Stimulated activated naive CD8-positive, alpha-beta T cell treated with anti-CD3 and anti-CD28 coated beads, Interleukin-15, Interleukin-2, amounts not matched to agents 100 ng/mL and 50 ng/mL, for 24 hours (primary cell): ENCODE measurements around the gene ZSCAN26.

ENCODE experiments used
- H3K27ac Mint-ChIP-seq: one replicate; pipeline ENCODE4 v1.8.0; 2021; ENCODE audit warnings: mild to moderate bottlenecking, mixed read lengths
- H3K27me3 Mint-ChIP-seq: one replicate; pipeline ENCODE4 v1.8.0; 2021; ENCODE audit warnings: mixed read lengths
- H3K36me3 Mint-ChIP-seq: one replicate; pipeline ENCODE4 v1.8.0; 2021; ENCODE audit warnings: low read depth, mixed read lengths
- H3K4me1 Mint-ChIP-seq: one replicate; pipeline ENCODE4 v1.8.0; 2021; ENCODE audit warnings: low read depth, mixed read lengths
- H3K4me3 Mint-ChIP-seq: one replicate; pipeline ENCODE4 v1.8.0; 2021; ENCODE audit warnings: mild to moderate bottlenecking, mixed read lengths
- H3K9me3 Mint-ChIP-seq: one replicate; pipeline ENCODE4 v1.8.0; 2021; ENCODE audit warnings: mixed read lengths

Gene ZSCAN26

GRCh38 chr6:28266962-28267694, at the start of gene ZSCAN26:
Gene ZSCAN26, plus strand, starts transcription at chr6:28267143. Its CDS starts 4,777 bp downstream, at chr6:28271920.
- H3K4me3 Mint-ChIP-seq, result no peak within 1 kb of the TSS
- no peaks in the 10 kb centered on the region for H3K9me3 Mint-ChIP-seq
- no peaks in the 10 kb centered on the region for H3K27me3 Mint-ChIP-seq
- peaks cover 23% of the 10 kb centered on the region for H3K4me1 Mint-ChIP-seq
- H3K27ac Mint-ChIP-seq, result no peak within 1 kb of the TSS
- no peaks in the 10 kb centered on the region for H3K36me3 Mint-ChIP-seq

GRCh38 chr6:28217890-28218289, 49.1 kb upstream of the ZSCAN26 start:
- H3K36me3 Mint-ChIP-seq, result no peaks in the 10 kb centered on the region

GRCh38 chr6:28218312-28219248, 48.4 kb upstream of the ZSCAN26 start:
- H3K36me3 Mint-ChIP-seq, result no peaks in the 10 kb centered on the region
- H3K4me1 Mint-ChIP-seq, result peaks cover 6% of the 10 kb centered on the region
- H3K9me3 Mint-ChIP-seq, result peaks cover 3% of the 10 kb centered on the region
- H3K4me3 Mint-ChIP-seq, result peak overlapping the region; percentile 81
- no peak overlapping the region for H3K27ac Mint-ChIP-seq
- H3K27me3 Mint-ChIP-seq, result peaks cover 90% of the 10 kb centered on the region

More at GRCh38 chr6:28217890-28218289, 49.1 kb upstream of the ZSCAN26 start:
- Mint-ChIP-seq H3K27ac (no peak overlapping the region), H3K4me1 (peaks cover 10% of the 10 kb centered on the region), H3K9me3 (peaks cover 3% of the 10 kb centered on the region), H3K27me3 (peaks cover 90% of the 10 kb centered on the region), H3K4me3 (peak overlapping the region; percentile 81)

- peaks cover 3% of the 10 kb centered on the region for H3K9me3 Mint-ChIP-seq
- peaks cover 16% of the 10 kb centered on the region for H3K4me1 Mint-ChIP-seq
- no peak overlapping the region for H3K4me3 Mint-ChIP-seq
- H3K36me3 Mint-ChIP-seq, result no peaks in the 10 kb centered on the region
- peaks cover 89% of the 10 kb centered on the region for H3K27me3 Mint-ChIP-seq
- H3K27ac Mint-ChIP-seq, result no peak overlapping the region
Measured at GRCh38 chr6:28220257-28221133, 46.4 kb upstream of the ZSCAN26 start.

GRCh38 chr6:28224131-28225055, 42.5 kb upstream of the ZSCAN26 start:
- peaks cover 60% of the 10 kb centered on the region for H3K27me3 Mint-ChIP-seq
- peaks cover 3% of the 10 kb centered on the region for H3K9me3 Mint-ChIP-seq
- peaks cover 12% of the 10 kb centered on the region for H3K4me1 Mint-ChIP-seq
- peak overlapping the region; percentile 87 for H3K4me3 Mint-ChIP-seq
- peak overlapping the region; percentile 78 for H3K27ac Mint-ChIP-seq
- H3K36me3 Mint-ChIP-seq, result peaks cover 14% of the 10 kb centered on the region

GRCh38 chr6:28225056-28225834, 41.7 kb upstream of the ZSCAN26 start, which contains the start of gene ZSCAN9:
Gene ZSCAN9, plus strand, starts transcription at chr6:28225275. Its CDS starts 1,810 bp downstream, at chr6:28227085.
- peaks cover 51% of the 10 kb centered on the region for H3K27me3 Mint-ChIP-seq
- H3K4me3 Mint-ChIP-seq, result peak within 1 kb of the TSS; percentile 87
- peaks cover 3% of the 10 kb centered on the region for H3K9me3 Mint-ChIP-seq
- peak within 1 kb of the TSS; percentile 78 for H3K27ac Mint-ChIP-seq
- H3K36me3 Mint-ChIP-seq, result peaks cover 14% of the 10 kb centered on the region
- H3K4me1 Mint-ChIP-seq, result peaks cover 12% of the 10 kb centered on the region

GRCh38 chr6:28226460-28226859, 40.5 kb upstream of the ZSCAN26 start:
- Mint-ChIP-seq H3K27me3 (peaks cover 39% of the 10 kb centered on the region), H3K36me3 (peaks cover 14% of the 10 kb centered on the region), H3K27ac (no peak overlapping the region), H3K4me3 (peak overlapping the region; percentile 87), H3K9me3 (peaks cover 3% of the 10 kb centered on the region), H3K4me1 (peaks cover 12% of the 10 kb centered on the region)

GRCh38 chr6:28232785-28233184, 34.2 kb upstream of the ZSCAN26 start:
- Mint-ChIP-seq H3K9me3 (no peaks in the 10 kb centered on the region), H3K27ac (no peak overlapping the region), H3K27me3 (no peaks in the 10 kb centered on the region), H3K4me1 (no peaks in the 10 kb centered on the region), H3K36me3 (peaks cover 18% of the 10 kb centered on the region), H3K4me3 (no peak overlapping the region)

GRCh38 chr6:28235912-28236452, 31.0 kb upstream of the ZSCAN26 start:
- Mint-ChIP-seq H3K4me1 (no peaks in the 10 kb centered on the region), H3K9me3 (no peaks in the 10 kb centered on the region), H3K27me3 (no peaks in the 10 kb centered on the region), H3K36me3 (peaks cover 8% of the 10 kb centered on the region), H3K27ac (no peak overlapping the region), H3K4me3 (no peak overlapping the region)

GRCh38 chr6:28239636-28240035, 27.3 kb upstream of the ZSCAN26 start:
- no peaks in the 10 kb centered on the region for H3K4me1 Mint-ChIP-seq

GRCh38 chr6:28240471-28240870, 26.5 kb upstream of the ZSCAN26 start:
- Mint-ChIP-seq H3K9me3 (no peaks in the 10 kb centered on the region), H3K4me1 (no peaks in the 10 kb centered on the region), H3K4me3 (no peak overlapping the region), H3K27me3 (no peaks in the 10 kb centered on the region), H3K36me3 (peaks cover 23% of the 10 kb centered on the region), H3K27ac (no peak overlapping the region)

More at GRCh38 chr6:28239636-28240035, 27.3 kb upstream of the ZSCAN26 start:
- Mint-ChIP-seq H3K9me3 (no peaks in the 10 kb centered on the region), H3K27ac (no peak overlapping the region), H3K27me3 (no peaks in the 10 kb centered on the region), H3K36me3 (peaks cover 17% of the 10 kb centered on the region), H3K4me3 (no peak overlapping the region)

- Mint-ChIP-seq H3K4me1 (no peaks in the 10 kb centered on the region), H3K9me3 (no peaks in the 10 kb centered on the region), H3K27me3 (no peaks in the 10 kb centered on the region), H3K4me3 (no peak overlapping the region), H3K36me3 (peaks cover 44% of the 10 kb centered on the region), H3K27ac (no peak overlapping the region)
Measured at GRCh38 chr6:28243946-28244345, 23.0 kb upstream of the ZSCAN26 start.
